Fibroblast of mammary gland (primary cell): ENCODE data around the gene MSTN.
A peak's percentile ranks its signal among the peaks of the same experiment; 100 is the strongest.

Source experiments
- DNase-seq: peaks from one replicate; pipeline ENCODE4 v3.0.0-alpha.2; 2010; ENCODE audit warnings: low read depth
- H3K4me3 ChIP-seq: 2 replicates; pipeline ENCODE4 v1.5.1; 2011; ENCODE audit warnings: low read depth, mild to moderate bottlenecking, low read length, moderate library complexity; ENCODE audit not compliant: control insufficient read depth
- CTCF ChIP-seq: conservative IDR thresholded peaks from 2 replicates; pipeline ENCODE4 v1.5.1; 2011; ENCODE audit warnings: low read depth, low read length, inconsistent platforms; ENCODE audit not compliant: control insufficient read depth, insufficient read depth

Gene MSTN

GRCh38 chr2:190088917-190089316 lies 26.4 kb upstream of the MSTN start:
- peak; percentile 81 for DNase-seq
- no peak overlapping the region for H3K4me3 ChIP-seq
- peak; percentile 83 for TF ChIP-seq CTCF

- no peak for TF ChIP-seq CTCF
- no peak overlapping the region for H3K4me3 ChIP-seq
- DNase-seq, result no peak
Measured at GRCh38 chr2:190084704-190085103, 22.2 kb upstream of the MSTN start.

GRCh38 chr2:190082118-190082517 lies 19.6 kb upstream of the MSTN start:
- TF ChIP-seq CTCF, result no peak
- H3K4me3 ChIP-seq, result no peak overlapping the region

GRCh38 chr2:190080527-190081049 lies 18.1 kb upstream of the MSTN start:
- no peak overlapping the region for H3K4me3 ChIP-seq
- DNase-seq, result no peak
- TF ChIP-seq CTCF, result no peak

More at GRCh38 chr2:190082118-190082517, 19.6 kb upstream of the MSTN start:
- no peak for DNase-seq

- DNase-seq, result no peak
- TF ChIP-seq CTCF, result no peak
- H3K4me3 ChIP-seq, result no peak overlapping the region
Measured at GRCh38 chr2:190079160-190079559, 16.6 kb upstream of the MSTN start.

- H3K4me3 ChIP-seq, result no peak overlapping the region
- no peak for TF ChIP-seq CTCF
- DNase-seq, result no peak
Measured at GRCh38 chr2:190075623-190076022, 13.1 kb upstream of the MSTN start.
